ENCODE measurements around the gene INSL6. TPM values are rescaled to one million over a fixed set of nuclear protein-coding genes. Genes with fewer than 3 reads are reported as not detected.
A peak's percentile ranks its signal among the peaks of the same experiment; 100 is the strongest.
"Not testable (repeated sequence)": the region's sequence is repeated elsewhere in the genome, so short reads cannot be mapped to it uniquely, and the experiment has no call there.

Gene INSL6
- total RNA-seq, 1 donor from 2014 or later: not detected

DNA sequence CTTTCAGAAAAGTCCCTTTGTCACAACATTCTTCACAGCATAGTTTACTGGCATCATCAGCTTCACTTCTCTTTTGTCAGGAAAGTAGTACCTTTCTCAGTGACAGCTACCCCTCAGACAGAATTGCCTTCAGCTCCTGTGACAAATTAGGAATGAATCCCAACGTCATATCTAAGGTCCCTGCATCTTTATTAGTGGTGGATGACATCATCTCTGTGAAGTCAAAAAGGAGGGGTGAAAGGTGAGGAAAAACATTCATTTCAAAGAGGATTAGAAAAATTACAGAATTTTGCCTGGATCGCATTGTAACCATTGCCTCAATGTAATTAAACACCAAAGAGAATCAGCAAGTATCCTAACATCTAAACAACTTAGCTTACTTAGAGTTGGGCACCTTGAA is 7.9 kb upstream of the INSL6 start:
- H3K4me1 ChIP-seq: no peaks in the 10 kb centered on the region
- no peak for DNase-seq
- no peaks in the 10 kb centered on the region for H3K27me3 ChIP-seq
- H3K36me3 ChIP-seq: no peaks in the 10 kb centered on the region
- H3K4me3 ChIP-seq: no peak overlapping the region
- no peaks in the 10 kb centered on the region for H3K9me3 ChIP-seq
- intact Hi-C loops (cut with DNase I): no loop called here
- TF ChIP-seq, protein P1, sequence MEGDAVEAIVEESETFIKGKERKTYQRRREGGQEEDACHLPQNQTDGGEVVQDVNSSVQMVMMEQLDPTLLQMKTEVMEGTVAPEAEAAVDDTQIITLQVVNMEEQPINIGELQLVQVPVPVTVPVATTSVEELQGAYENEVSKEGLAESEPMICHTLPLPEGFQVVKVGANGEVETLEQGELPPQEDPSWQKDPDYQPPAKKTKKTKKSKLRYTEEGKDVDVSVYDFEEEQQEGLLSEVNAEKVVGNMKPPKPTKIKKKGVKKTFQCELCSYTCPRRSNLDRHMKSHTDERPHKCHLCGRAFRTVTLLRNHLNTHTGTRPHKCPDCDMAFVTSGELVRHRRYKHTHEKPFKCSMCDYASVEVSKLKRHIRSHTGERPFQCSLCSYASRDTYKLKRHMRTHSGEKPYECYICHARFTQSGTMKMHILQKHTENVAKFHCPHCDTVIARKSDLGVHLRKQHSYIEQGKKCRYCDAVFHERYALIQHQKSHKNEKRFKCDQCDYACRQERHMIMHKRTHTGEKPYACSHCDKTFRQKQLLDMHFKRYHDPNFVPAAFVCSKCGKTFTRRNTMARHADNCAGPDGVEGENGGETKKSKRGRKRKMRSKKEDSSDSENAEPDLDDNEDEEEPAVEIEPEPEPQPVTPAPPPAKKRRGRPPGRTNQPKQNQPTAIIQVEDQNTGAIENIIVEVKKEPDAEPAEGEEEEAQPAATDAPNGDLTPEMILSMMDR (IDR thresholded peaks at IDR 0.05): no peak
- no peak overlapping the region for H3K27ac ChIP-seq
- no peak for ATAC-seq

DNA sequence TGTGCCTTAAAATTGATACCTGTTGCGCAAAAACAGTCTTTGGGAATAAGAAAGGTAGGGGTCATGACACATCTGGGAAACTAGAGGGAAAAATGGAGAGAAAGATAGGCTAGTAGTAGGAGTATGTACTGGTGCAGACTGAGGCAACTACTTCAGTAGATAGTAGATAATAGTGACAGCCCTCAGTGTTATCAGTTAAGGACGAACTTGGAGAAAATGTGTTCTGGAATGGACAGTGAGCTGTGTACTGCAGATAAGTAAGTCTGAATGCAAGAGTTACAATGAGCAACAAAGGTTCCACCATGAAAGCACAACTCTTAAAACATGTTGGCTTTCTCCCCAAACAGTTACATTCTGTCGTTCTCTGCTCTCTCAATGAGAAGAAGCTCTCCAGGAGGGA is 6.5 kb upstream of the INSL6 start:
- ATAC-seq (no peak), DNase-seq (no peak)
- Histone ChIP-seq H3K9me3 (no peaks in the 10 kb centered on the region), H3K4me3 (no peak overlapping the region), H3K36me3 (no peaks in the 10 kb centered on the region), H3K27ac (no peak overlapping the region), H3K27me3 (no peaks in the 10 kb centered on the region), H3K4me1 (no peaks in the 10 kb centered on the region)
- intact Hi-C loops (cut with DNase I): no loop called here
- TF ChIP-seq, protein P1 (IDR thresholded peaks at IDR 0.05): no peak

DNA sequence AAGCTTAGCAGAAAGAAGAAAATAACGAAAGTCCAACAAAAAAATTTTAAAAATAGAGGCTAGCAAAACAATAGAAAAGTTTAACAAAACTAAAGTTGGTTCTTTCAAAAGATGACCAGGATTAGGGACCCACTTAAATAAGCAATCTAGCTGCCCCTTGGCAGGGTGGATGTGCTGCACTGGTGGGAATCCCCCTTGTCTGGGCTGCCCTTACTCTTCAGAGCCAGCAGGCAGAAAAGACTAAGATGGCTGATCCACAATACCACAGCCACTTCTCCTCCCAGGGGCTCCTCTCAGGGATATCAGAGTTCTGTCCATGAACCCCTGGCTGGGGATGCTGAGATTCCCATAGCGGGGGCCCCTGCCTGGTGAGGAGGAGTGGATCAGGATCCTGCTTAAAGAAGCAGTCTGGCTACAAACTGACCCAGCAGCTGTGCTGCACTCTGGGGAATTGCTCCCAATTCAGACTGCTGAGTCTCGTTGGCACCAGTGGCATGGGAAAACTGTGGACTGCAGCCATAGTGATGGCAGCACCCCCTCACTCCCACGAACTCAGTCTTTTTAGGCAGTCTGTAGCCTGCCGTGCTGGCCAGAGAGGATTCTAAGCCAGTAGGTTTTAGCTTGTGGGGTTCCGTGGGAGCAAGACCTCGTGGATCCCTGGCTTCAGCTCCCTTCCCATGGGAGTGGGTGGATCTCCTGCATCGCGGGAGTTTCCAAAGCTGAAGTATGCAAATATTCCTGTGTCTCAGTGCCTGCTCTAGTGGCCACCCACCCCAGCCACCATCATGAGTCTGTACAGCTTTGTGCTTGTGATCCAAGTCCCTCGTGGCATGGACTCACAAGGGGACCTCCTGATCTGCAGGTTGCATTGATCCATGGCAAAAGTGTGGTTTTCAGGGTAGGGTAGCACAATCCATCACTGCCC is 2.9 kb upstream of the INSL6 start:
- no peak overlapping the region for H3K4me3 ChIP-seq
- no peaks in the 10 kb centered on the region for H3K36me3 ChIP-seq
- H3K9me3 ChIP-seq: no peaks in the 10 kb centered on the region
- ATAC-seq (no peak), DNase-seq (no peak)
- TF ChIP-seq, protein P1 (IDR thresholded peaks at IDR 0.05): no peak
- H3K27ac ChIP-seq: no peak overlapping the region
- no peaks in the 10 kb centered on the region for H3K4me1 ChIP-seq
- H3K27me3 ChIP-seq: no peaks in the 10 kb centered on the region
- intact Hi-C loops (cut with DNase I): loop anchor here (10.0 kb wide), 1 partner anchor 406 kb away; no protein-coding TSS in a partner anchor

DNA sequence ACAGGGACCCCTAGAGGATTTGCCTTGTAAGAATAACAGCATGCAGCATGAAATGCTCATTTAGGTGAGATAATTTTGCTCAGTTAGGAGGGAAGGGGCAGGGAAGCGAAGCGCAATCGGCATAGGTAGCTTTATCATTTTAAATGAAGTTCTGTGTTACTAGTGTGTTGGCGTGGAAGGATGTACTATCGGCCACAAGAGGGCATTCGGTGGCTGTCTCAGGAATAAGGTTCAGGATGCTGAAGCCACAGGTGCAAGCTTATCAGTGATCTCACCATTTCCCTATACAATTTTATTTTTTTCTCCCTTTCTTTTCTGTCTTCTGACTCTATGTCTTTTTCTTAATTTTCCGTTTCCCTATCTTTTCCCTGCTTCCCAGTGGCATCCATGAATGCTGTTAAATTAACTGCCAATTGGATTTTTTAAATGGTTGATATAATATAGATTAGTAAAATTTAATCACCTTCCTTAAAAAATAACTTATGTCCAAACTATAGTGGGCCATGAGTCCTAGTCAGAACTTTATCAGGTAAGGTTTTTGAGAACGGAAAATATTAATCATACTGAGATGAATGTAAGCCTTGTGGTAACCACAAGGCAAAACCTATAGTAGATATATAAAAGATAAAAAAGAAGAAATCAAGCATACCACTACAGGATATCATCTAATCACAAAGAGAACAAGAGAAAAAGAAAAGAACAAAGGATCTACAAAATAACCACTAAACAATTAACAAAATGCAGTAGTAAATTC is 1.2 kb upstream of the INSL6 start:
- Histone ChIP-seq H3K4me3 (no peak overlapping the region), H3K36me3 (no peaks in the 10 kb centered on the region), H3K27ac (no peak overlapping the region), H3K9me3 (no peaks in the 10 kb centered on the region), H3K4me1 (no peaks in the 10 kb centered on the region), H3K27me3 (no peaks in the 10 kb centered on the region)
- TF ChIP-seq, protein P1 (IDR thresholded peaks at IDR 0.05): peak; percentile 76
- peak; percentile 93 for ATAC-seq
- intact Hi-C loops (cut with DNase I): loop anchor here (10.0 kb wide), 1 partner anchor 408 kb away; no protein-coding TSS in a partner anchor
- no peak for DNase-seq

DNA sequence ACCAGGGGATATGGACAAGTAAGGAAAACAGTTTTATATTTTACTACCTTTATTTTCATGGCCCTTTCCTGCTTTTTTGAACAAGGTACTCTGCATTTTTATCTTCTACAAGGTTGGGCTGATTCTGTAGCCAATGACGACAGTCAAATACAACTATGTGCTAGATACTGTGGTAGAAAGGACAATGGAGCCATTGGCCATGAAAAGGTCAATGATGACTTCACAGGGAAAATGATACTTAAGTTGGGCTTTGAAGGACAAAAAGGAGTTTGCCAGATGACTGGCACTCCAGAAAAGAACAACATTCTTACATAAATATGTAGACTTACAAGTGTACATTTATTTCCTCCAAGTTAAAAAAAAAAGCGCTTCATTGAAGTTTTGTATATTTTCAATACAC is 663 bp downstream of the INSL6 start:
- Histone ChIP-seq H3K4me1 (no peaks in the 10 kb centered on the region), H3K27ac (no peak overlapping the region), H3K4me3 (no peak overlapping the region), H3K27me3 (no peaks in the 10 kb centered on the region), H3K36me3 (no peaks in the 10 kb centered on the region), H3K9me3 (no peaks in the 10 kb centered on the region)
- TF ChIP-seq, protein P1 (IDR thresholded peaks at IDR 0.05): no peak
- intact Hi-C loops (cut with DNase I): loop anchor here (10.0 kb wide), 1 partner anchor 410 kb away; no protein-coding TSS in a partner anchor
- DNase-seq (no peak), ATAC-seq (no peak)

DNA sequence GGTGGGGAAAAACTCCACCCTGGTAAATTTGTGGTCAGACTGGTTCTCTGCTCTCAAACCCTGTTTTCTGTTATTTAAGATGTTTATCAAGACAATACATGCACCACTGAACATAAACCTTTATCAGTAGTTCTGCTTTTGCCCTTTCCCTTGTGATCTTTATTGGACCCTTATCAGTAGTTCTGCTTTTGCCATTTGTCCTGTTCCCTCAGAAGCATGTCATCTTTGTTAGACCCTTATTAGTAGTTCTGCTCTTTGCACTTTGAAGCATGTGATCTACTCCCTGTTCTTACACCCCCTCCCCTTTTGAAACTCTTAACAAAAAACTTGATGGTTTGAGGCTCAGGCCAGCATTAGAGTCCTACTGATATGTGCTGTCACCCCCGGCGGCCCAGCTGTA is 4.8 kb downstream of the INSL6 start:
- H3K36me3 ChIP-seq, H3K27ac ChIP-seq, ATAC-seq, H3K4me1 ChIP-seq, H3K9me3 ChIP-seq, DNase-seq, H3K4me3 ChIP-seq, H3K27me3 ChIP-seq: not testable (repeated sequence)
- intact Hi-C loops (cut with DNase I): loop anchor here (10.0 kb wide), 1 partner anchor 414 kb away; no protein-coding TSS in a partner anchor

Data from upper lobe of right lung (tissue), 1 donor.